NOMO-1 treated with DMSO at 0.1 percent for 48 hours (cell line): ENCODE measurements around the gene LZTS2.
"Not testable (repeated sequence)": the region's sequence is repeated elsewhere in the genome, so short reads cannot be mapped to it uniquely, and the experiment has no call there.

ENCODE experiments used
- DNase-seq: peaks from one replicate; lab custom pipeline; 2025; ENCODE audit not compliant: unreplicated experiment; lab: John Stamatoyannopoulos, UW

LZTS2 gene, protein sequence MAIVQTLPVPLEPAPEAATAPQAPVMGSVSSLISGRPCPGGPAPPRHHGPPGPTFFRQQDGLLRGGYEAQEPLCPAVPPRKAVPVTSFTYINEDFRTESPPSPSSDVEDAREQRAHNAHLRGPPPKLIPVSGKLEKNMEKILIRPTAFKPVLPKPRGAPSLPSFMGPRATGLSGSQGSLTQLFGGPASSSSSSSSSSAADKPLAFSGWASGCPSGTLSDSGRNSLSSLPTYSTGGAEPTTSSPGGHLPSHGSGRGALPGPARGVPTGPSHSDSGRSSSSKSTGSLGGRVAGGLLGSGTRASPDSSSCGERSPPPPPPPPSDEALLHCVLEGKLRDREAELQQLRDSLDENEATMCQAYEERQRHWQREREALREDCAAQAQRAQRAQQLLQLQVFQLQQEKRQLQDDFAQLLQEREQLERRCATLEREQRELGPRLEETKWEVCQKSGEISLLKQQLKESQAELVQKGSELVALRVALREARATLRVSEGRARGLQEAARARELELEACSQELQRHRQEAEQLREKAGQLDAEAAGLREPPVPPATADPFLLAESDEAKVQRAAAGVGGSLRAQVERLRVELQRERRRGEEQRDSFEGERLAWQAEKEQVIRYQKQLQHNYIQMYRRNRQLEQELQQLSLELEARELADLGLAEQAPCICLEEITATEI

DNA sequence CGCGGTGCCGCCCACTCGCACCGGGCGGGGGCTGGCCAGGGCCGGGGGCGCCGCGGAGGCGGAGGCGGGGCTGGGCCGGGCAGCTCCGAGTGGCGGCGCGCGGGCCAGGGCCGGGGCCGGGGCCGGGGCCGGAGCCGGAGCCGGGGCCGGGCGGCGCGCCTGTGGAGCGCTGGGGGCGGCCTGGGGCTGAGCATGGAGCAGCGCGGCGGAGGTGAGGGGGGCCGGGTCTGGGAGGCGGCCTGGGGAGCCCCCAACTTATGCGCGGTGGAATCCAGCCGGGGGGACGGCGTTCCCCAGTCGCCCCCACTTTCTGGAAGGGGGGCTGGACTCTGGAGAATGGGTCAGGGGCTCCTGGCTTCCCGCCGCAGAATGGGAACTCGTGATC, at the start of gene LZTS2:
TSS of gene LZTS2 (plus strand) at position 67 of the 385 bp plus-strand sequence. CDS start 2,731 bp downstream, outside the sequence.
- DNase-seq = no peak

DNA sequence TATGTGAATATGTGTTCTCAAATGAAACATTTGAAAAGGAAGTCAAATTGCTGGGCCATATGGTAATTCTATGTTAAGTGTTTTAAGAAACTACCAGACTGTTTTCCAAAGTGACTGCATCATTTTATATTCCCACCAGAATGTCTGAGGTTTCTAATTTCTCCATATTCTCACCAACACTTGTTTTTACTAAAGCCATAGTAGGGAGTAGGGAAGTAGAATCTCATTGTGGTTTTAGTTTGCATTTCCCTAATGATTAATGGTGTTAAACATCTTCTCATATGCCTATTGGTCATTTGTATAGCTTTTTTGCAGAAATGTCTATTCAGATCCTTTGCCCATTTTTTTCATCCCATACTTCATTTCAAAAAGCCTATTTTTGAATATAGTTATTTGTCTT, 39.4 kb upstream of the LZTS2 start:
- DNase-seq = no peak

DNA sequence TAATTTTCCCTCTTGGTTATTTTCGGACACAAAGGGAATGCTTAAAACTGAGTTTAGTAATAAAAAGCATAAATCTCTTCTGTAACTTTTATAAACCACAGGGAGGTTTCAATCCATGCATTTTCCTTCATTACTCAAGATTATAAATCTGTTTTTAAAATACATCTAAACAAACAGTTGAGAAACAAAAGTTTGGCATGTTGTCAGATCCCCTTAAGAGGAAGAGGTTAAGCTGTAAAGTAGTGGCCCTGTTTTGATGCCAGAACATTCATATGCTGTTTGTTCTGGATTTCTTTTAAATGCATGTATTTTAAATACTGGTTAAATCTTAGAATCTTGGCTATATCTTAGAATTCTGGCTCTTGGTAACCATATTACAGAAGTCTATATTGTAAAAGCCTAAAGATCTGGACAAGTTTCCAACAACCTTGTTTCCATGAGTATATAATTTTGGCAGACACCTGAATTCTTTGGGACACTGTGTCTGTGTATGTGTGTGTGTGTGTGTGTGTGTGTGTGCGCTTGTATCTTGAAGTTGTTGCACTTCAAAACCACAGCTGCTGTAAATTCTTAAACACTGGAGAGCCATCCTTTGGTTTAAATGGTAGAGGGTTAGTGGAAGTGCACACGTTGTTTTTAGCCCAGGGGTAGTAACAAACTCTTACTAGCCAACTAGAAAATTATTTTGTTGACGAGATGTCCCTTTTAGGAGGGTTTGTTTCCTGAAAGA, 37.1 kb upstream of the LZTS2 start:
- DNase-seq = no peak

DNA sequence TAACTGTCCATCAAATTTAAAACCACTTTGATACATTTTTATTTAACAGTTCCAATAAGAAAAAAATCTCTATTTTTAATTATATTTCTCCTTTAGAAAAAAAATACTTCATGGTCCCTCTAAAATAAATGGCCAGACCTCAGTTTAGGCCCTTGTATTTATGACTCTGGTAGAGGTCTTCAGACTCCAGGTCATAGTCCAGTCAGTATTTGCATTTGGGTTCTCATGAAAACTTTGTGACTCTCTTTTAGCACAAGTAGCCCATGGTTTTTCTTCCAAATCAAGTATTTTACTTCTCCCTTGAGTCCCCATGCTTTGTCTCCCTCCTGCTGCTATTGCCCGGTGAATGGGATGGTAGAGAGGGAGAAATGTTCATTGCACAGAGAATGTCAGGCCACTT, 35.8 kb upstream of the LZTS2 start:
- DNase-seq = no peak

DNA sequence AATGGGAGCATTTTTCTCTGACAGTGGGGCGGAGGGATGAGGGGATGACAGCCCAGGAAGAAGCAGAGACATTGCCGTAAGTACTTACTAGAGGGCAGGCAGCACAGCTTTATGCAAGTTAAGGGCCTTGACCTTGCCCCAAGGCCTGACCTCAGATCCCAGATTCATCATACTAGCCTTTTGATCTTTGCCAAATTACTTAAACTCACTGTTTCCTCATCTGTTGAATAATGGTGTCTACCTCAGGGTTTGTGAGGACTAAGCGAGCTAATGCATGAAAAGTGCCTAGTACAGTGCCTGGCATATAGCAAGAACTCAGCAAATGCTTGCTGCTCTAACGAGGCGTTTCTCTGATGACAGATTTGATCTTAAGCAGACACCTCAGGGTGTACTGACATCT, 33.8 kb upstream of the LZTS2 start:
- no peak for DNase-seq

DNA sequence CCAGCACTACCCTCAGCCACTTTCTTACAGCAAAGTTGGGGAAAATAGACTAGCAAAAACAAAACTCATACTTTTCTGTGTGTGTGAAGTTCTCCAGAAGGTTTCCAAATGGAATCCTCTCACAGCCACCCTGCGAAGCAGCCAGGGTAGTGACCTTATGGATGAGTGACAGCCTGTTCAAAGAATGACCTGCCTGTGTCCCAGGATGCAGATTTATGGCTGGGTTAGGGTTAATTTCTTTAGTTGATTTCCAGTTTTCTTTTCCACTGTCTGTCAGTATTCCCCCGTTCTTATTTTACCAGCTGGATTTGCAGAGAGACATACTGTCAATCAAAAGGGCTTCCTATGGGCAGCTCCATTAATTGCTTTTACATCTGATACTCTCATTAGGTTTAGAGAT, 32.7 kb upstream of the LZTS2 start:
- DNase-seq = no peak

DNA sequence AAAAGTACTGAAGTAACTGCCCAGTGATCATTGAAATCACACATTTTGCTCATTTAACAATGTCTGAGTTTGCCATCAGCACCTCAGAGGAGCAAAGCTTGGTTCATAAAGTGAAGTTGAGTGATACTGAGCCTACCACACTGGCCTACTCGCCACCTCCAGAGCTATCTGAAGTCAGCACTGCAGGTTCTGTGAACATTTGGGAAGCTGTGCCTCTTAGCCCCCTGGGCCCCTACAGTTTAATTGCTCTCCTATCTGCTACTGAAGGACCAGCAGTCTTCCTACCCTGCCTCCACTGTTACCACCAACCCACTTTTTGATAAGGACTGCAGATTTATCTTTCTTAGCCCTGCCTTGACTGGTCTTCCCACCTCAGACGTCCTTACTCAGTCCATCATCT, 32.3 kb upstream of the LZTS2 start:
- DNase-seq = no peak

DNA sequence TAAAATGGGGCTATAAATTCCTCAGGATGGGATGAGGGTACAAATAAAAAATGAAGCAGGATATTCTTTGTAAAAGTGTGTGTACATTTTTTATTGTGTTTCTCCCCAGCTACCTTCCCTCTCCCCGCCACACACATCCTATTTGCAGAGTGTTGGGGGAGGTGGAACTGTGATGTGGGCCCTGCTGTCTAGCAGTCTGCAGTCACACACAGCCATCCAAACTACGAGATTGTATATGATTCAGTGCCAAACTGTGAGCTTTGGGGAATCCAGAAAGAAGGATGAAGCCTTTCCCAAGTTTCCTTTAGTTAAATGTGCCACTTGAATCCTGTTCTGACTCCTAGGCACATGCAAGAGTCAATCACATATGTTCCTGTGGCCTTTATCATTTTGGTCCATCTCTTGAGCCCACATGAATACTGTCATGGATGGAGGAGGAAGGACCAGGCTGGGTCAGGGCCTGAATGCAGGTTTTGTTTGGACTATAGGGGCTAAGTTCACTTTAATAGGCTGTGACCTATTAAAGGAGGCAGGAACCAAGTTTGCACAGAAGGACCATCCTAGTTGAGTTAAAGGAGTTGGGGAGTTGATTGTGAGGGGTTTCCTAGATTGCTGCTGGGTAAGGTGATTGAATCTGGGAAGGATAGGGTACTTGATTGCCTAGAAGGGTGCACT, 31.4 kb upstream of the LZTS2 start:
- no peak for DNase-seq

DNA sequence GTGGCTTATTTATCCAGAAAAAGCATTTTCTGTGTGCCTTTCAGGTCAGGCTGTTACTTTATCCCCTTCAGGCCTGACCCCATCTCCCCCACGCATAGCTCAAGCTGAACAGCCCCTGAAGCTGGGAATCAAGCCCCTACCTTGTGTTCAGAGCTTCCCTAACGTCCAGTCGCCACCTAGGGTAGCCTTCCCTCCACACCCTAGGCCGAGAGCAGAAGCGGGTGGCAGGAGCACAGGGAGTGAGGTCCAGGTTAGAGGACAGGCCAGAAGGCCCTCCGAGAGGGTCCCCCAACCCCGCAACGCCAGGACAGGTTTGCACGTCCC, 30.8 kb upstream of the LZTS2 start:
- no peak for DNase-seq

DNA sequence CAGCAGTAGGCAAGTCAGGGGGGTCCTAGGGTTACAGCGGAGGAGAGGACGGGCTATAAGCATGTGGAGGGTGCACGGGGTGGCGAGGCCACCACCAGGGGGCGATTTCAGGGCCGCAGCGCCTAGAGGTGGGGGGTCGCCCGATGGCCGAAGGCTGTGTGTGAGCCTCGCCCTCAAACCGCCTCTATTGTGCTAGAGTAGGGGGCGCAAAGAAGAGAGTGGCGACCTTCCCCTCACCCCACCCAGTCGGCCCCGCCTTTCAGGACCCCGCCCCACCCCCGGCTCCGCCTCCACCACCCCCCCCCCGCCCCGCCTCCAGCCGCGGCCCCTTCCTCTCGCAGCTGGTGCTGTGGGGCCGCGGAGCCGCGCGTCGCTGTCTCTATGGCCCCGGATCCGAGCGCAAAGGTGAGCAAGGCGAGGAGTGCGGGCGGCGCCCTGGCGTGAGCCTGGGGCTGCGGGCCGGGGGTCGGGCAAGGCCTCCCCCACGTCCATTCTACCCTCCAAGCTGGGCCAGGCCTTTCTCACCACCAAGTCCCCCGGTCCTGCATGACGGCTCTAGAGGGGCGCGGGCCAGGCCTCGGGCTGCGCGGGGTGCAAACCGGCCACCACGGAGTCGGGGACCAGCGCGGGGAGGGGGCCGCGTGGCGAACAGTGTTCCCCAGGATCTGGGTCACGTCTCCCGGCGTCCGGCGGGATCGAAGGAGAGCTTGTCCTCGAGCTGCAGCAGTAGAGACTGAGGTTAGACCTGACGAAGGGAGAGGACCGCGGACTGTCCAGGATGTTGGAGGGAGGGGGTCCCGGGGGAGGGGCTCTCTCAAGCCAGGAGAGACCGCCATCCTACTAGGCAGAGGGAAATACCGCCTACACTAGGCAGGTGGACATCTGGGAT, 30.2 kb upstream of the LZTS2 start, which contains the start of gene SEMA4G:
TSS of gene SEMA4G (plus strand) at position 318 of the 889 bp plus-strand sequence. CDS start 3,409 bp downstream, outside the sequence.
- no peak for DNase-seq

DNA sequence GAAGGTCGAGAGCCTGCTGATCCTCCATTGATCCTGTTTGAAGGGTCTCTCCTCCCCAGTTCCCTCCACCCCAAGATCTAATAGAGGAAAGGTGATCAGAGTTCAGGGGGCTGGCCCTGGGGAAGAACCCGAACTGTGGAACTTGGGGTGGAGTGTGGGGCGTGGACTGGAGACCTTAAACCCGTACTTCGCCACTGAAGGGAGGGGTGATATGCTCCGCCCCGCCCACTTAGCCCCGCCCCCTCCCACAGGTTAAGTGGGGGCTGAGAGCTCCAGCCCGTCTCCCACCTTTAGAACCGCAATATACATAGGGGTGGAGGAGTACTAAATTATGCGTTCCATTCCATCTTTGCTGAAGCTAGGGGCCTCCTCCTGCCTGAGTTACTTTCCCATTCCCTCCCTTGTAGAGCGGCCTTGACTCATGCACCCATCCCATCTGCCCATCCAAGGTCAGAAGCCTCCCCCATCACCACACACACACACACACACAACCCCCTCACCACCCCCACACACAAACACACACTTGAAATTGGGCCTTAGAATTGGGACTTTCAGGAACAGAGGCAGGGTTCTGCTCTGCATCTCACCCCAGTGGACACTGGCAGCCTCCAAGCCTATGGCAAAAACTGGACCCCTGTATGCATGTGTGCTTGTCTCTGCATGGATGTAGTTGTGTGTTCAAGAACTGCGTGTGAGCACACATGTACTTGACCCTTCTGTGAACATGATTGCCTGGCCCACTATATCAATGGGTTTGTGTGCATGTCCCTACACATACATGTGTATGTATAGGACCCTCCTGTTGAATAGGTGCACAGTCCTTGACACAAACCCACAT, 29.3 kb upstream of the LZTS2 start:
- DNase-seq = no peak

DNA sequence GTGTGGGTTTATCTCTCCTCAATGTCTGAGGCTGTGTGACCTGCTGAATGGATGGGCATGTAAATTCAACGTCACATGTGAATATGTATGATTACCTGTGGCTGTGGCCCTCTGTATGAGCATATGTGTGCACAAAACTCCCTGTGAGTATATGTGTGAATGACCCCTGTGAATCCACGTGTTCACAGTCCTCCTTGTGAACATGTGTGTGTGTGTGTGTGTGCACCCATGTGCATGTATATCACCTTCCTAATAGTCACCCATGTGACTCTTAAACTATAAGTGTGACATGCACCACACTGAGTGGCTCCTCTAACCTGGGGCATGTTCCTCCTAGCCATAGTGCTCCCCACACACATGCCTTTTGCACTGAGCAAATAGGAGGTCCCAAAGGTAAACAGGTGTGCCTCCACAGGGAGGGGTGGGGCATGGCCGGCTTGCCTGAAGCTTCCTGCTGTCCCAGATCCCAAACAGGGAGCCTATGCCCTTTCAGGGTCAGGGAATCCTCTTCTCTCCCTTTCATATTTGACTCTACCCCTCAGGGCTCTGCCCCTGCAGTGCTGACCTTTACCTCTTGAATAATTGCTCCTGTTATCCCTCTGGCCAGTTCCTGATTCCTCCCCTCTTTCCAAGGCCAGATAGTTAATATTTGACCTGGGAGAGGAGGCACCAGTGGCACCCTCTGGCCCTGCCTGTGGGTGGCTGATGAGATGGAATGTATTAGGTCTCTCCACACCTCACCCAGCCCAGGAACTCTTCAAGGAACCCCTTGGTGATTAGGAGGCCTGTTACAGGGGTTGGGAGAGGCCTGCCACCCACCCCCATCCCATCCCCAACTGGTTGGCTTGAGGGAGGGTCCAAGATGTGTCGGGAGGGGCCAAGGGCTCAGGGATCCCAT, 28.4 kb upstream of the LZTS2 start:
- no peak for DNase-seq

DNA sequence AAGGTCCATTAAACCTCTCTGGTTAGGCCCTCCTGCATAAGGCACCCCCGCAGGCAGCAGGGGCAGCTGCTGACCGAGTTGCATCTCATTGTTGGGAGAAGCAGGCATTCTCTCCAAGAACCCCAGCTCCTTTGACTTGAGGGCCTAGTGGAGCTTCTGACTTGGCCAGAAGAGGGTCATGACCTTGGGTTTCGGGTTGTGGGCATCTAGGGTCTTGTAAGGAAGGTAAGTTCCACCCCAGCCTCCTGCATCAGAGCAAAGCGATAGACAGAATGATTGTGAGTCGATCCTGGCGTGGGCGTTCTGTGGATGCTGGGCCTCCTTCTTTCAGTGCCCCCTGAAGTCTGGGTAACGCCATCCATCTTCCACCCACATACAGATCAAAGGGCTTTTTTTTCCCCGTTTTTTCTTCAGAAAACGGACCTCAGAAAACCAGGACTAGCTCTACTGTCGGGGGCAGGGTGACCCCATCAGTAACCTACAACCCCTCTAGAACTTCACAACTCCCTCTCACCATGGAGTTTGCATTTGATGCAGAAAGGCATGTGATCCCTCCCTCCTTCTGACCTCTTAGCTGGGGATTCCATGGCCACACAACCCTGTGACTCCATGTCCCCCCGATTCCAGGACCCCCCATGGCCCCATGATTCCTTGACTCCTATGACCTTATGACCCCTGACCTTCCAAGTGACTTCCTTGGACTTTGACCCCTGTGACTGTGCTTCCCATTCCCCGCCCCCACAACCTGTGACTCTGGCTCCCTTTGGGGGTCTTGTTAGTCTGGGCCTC, 27.3 kb upstream of the LZTS2 start:
- DNase-seq = no peak

DNA sequence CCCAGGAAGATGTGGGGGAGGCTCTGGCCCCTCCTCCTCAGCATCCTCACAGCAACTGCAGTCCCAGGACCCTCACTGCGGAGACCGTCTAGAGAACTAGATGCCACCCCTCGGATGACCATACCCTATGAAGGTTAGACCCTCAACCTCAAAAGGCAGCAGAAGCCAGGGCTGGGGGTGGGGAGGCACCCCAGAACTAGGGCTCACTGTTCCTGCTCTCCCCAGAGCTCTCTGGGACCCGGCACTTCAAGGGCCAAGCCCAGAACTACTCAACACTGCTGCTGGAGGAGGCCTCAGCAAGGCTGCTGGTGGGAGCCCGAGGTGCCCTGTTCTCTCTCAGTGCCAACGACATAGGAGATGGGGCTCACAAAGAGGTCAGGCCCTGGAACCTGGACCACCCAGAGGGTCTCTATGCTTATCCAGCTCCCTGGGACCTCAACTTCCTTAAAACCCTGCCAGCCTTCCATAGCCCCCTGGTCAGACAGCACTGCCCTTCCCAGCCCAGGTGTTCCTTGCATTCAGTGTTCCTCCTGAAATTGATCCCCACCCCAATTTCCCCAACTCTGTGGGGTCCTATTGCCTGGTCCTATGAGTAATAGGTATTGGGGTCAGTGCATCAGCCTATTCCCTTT, 26.6 kb upstream of the LZTS2 start:
- no peak for DNase-seq

DNA sequence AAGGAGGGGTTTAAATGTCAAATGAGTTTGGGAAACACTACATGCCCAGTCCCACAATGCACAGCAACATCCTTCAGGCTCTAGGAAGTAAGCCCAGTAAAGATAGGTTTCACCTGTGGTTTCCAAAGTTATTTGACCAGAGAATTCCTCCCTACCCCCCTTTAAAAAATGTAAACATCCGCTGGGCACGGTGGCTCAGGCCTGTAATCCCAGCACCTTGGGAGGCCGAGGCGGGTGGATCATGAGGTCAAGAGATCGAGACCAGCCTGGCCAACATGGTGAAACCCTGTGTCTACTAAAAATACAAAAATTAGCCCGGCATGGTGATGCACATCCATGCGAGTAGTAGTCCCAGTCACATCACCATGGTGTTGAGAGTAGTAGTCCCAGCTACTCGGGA, 24.2 kb upstream of the LZTS2 start:
- not testable (repeated sequence) for DNase-seq

DNA sequence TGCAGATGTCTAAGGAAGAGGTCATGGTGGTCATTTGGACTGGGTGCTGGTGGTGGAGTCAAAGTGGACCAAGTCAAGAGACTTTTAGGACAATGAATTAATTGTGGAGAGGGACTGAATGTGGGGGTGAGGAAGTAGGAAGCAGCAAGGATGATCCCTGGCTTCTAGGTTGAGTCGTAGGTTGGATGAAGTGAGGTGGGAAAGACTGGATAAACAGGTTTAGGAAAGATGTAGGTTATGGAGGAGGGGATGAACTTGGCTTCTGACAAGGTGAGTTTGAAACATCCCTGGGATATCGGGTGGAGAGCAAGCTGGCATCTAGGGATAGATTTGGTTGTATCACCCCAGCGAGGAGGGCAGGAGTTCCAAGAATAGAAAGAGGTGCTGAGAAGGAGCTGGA, 22.7 kb upstream of the LZTS2 start:
- DNase-seq = no peak

DNA sequence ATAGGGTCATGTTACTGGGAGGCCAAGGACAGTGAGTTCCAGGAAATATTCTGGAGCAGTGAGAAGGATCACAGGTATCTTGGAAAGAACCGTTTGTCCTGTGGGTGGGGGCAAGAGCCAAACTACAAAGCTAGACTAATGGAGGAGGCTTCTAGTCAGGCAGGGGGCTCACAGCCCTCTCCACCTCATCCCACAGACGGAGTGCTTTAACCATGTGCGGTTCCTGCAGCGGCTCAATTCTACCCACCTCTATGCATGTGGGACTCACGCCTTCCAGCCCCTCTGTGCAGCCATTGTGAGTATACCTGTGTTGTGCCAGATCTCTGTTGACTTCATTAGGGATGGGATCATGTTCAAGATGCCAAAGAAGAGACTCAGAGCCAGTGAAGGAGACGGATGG, 22.2 kb upstream of the LZTS2 start:
- DNase-seq = no peak
